Kidney epithelial cell (primary cell): ENCODE measurements around the gene RXRA. TPM values are rescaled to one million over a fixed set of nuclear protein-coding genes. Genes with fewer than 3 reads are reported as not detected.

Experiments used
- DNase-seq: peaks from one replicate; pipeline ENCODE4 v3.0.0-alpha.2; 2010; ENCODE audit warnings: low read depth
- H3K27me3 ChIP-seq: 2 replicates; pipeline ENCODE4 v1.6.0; 2011; ENCODE audit warnings: low read length; ENCODE audit not compliant: control insufficient read depth, insufficient read depth
- H3K36me3 ChIP-seq: 2 replicates; pipeline ENCODE4 v1.5.1; 2011; ENCODE audit warnings: low read length; ENCODE audit not compliant: control insufficient read depth, insufficient read depth
- H3K4me3 ChIP-seq: 2 replicates; pipeline ENCODE4 v1.5.1; 2011; ENCODE audit warnings: low read depth, mild to moderate bottlenecking, control low read depth, low read length
- CTCF ChIP-seq: IDR thresholded peaks from 2 replicates; pipeline ENCODE4 v1.5.1; 2011; ENCODE audit warnings: mild to moderate bottlenecking, moderate library complexity, low read length, control low read depth, inconsistent platforms; ENCODE audit not compliant: insufficient read depth, poor library complexity, severe bottlenecking
- total RNA-seq: library from RNA; depleted of rRNA; stranded (reverse); fragments of >200 nt; gene quantifications from 2 replicates; pipeline ENCODE4 v1.2.3, GENCODE V29; 2015

RXRA gene
- total RNA-seq, 1 donor from 2014 or later: 15.0 TPM

DNA sequence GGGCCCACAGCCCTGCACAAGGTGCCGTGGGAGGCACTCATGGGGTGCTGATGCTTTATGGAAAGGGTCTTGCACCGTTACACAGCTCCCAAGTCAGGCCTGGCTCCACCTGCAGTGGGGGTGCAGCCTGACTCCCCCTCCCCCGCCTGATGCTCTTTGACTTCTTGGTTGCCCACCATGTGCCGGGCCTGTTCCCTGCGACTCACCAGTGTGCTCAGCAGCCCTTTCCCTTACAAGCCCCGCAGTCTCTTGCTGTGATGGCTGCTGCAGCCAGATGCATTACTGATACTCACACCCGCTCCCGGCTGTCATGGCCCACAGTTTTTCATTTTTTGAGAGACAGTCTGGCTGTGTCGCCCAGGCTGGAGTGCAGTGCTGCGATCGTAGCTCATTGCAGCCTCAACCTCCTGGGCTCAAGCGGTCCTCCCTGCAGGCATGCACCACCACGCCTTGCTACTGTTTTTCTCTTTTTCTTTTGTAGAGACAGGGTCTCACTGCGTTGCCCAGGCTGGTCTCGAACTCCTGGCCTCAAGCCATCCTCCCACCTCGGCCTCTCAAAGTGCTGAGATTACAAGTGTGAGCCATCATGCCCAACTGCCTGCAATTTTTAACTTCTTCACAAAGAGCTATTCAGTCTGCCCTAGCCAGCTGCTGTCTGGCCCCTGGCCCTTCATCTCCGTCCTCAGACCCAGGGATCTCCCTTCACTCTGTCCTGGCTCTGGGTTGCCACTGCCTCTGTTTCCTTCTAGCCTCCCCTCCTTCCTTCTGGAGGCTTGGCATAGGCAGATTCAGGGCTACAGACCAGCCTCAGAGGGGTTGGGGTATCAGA lies 109.5 kb downstream of the RXRA start:
- DNase-seq: no peak
- TF ChIP-seq CTCF: no peak
- Histone ChIP-seq H3K36me3 (no peaks in the 10 kb centered on the region), H3K27me3 (no peaks in the 10 kb centered on the region), H3K4me3 (no peak overlapping the region)

DNA sequence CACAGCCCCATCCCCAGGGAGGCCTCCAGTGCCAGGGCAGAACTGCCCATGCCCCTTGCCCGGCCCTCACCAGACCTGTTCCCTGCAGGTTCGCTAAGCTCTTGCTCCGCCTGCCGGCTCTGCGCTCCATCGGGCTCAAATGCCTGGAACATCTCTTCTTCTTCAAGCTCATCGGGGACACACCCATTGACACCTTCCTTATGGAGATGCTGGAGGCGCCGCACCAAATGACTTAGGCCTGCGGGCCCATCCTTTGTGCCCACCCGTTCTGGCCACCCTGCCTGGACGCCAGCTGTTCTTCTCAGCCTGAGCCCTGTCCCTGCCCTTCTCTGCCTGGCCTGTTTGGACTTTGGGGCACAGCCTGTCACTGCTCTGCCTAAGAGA lies 110.1 kb downstream of the RXRA start:
- peaks cover 3% of the 10 kb centered on the region for H3K27me3 ChIP-seq
- no peaks in the 10 kb centered on the region for H3K36me3 ChIP-seq
- DNase-seq: no peak
- no peak for TF ChIP-seq CTCF
- H3K4me3 ChIP-seq: no peak overlapping the region

- DNase-seq: no peak
- no peak for TF ChIP-seq CTCF
- Histone ChIP-seq H3K27me3 (peaks cover 9% of the 10 kb centered on the region), H3K4me3 (no peak overlapping the region), H3K36me3 (no peaks in the 10 kb centered on the region)
Measured at GRCh38 chr9:134436911-134437310, 110.7 kb downstream of the RXRA start.

GRCh38 chr9:134437403-134438194 lies 111.3 kb downstream of the RXRA start:
- H3K36me3 ChIP-seq: no peaks in the 10 kb centered on the region
- H3K27me3 ChIP-seq: peaks cover 15% of the 10 kb centered on the region
- DNase-seq: no peak
- no peak overlapping the region for H3K4me3 ChIP-seq
- no peak for TF ChIP-seq CTCF

DNA sequence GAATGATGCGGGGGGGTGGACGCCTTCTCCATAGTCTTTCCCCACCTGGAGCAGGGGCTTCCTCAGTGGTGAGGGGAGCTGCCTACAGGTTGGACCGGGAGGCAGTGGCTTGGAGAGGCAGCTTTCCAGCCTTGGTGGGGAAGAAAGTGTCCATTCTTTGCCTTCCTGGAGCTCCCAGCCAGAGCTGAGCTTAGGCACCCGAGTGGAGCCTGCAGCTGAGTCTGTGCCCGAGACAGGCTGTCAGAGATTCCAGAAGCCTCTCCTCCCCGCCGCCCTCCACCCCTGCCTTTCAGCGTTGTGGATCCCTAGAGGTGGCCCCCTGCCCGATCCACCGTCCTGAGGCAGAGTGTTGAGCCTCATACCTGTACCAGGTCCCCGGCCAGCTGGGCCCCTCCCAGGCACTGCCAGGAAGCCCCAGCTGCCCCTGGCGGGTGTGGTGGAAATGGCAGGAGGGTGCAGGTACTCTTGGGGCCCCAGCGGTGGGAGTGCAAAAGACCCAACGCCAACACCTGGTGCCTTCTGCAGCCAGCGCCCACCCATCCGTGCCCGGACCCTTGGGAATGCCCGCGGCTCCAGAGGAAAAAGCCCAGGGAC lies 112.0 kb downstream of the RXRA start:
- peak; percentile 56 for TF ChIP-seq CTCF
- no peak for DNase-seq
- no peak overlapping the region for H3K4me3 ChIP-seq
- H3K36me3 ChIP-seq: no peaks in the 10 kb centered on the region
- peaks cover 21% of the 10 kb centered on the region for H3K27me3 ChIP-seq
